Activated naive CD8-positive, alpha-beta T cell (primary cell): ENCODE results near the gene TRIM27.
A peak's percentile ranks its signal among the peaks of the same experiment; 100 is the strongest.
"Not testable (repeated sequence)": the region's sequence is repeated elsewhere in the genome, so short reads cannot be mapped to it uniquely, and the experiment has no call there.

ENCODE experiments used
- H3K27ac Mint-ChIP-seq: one replicate; pipeline ENCODE4 v1.8.0; 2021; ENCODE audit warnings: mixed read lengths
- H3K27me3 Mint-ChIP-seq: one replicate; pipeline ENCODE4 v1.8.0; 2021; ENCODE audit warnings: mixed read lengths
- H3K36me3 Mint-ChIP-seq: one replicate; pipeline ENCODE4 v1.8.0; 2021; ENCODE audit warnings: mixed read lengths
- H3K4me1 Mint-ChIP-seq: one replicate; pipeline ENCODE4 v1.8.0; 2021; ENCODE audit warnings: low read depth, mixed read lengths
- H3K4me3 Mint-ChIP-seq: one replicate; pipeline ENCODE4 v1.8.0; 2021; ENCODE audit warnings: mild to moderate bottlenecking, mixed read lengths
- H3K9me3 Mint-ChIP-seq: one replicate; pipeline ENCODE4 v1.8.0; 2021; ENCODE audit warnings: low read depth, mixed read lengths

The TRIM27 gene

GRCh38 chr6:28947831-28948270 lies 24.1 kb upstream of the TRIM27 start:
- H3K9me3 Mint-ChIP-seq = peaks cover 4% of the 10 kb centered on the region
- H3K4me1 Mint-ChIP-seq = peaks cover 21% of the 10 kb centered on the region
- H3K27me3 Mint-ChIP-seq = no peaks in the 10 kb centered on the region
- no peaks in the 10 kb centered on the region for H3K36me3 Mint-ChIP-seq
- H3K27ac Mint-ChIP-seq = no peak overlapping the region
- no peak overlapping the region for H3K4me3 Mint-ChIP-seq

- Mint-ChIP-seq H3K27me3 (no peaks in the 10 kb centered on the region), H3K4me1 (peaks cover 24% of the 10 kb centered on the region), H3K36me3 (no peaks in the 10 kb centered on the region), H3K27ac (no peak overlapping the region), H3K4me3 (no peak overlapping the region), H3K9me3 (peaks cover 4% of the 10 kb centered on the region)
Observed at GRCh38 chr6:28947067-28947765, 23.4 kb upstream of the TRIM27 start.

GRCh38 chr6:28945349-28945748 lies 21.6 kb upstream of the TRIM27 start:
- Mint-ChIP-seq H3K36me3 (no peaks in the 10 kb centered on the region), H3K9me3 (peaks cover 4% of the 10 kb centered on the region), H3K4me3 (no peak overlapping the region), H3K27me3 (no peaks in the 10 kb centered on the region), H3K27ac (no peak overlapping the region), H3K4me1 (peaks cover 36% of the 10 kb centered on the region)

- Mint-ChIP-seq H3K27me3 (no peaks in the 10 kb centered on the region), H3K9me3 (peaks cover 4% of the 10 kb centered on the region), H3K27ac (peak overlapping the region; percentile 95), H3K4me3 (peak overlapping the region; percentile 83), H3K4me1 (peaks cover 42% of the 10 kb centered on the region), H3K36me3 (no peaks in the 10 kb centered on the region)
Observed at GRCh38 chr6:28944412-28944865, 20.7 kb upstream of the TRIM27 start.

- Mint-ChIP-seq H3K4me1 (peaks cover 42% of the 10 kb centered on the region), H3K27me3 (no peaks in the 10 kb centered on the region), H3K27ac (peak overlapping the region; percentile 95)
Observed at GRCh38 chr6:28943557-28944411, 20.0 kb upstream of the TRIM27 start.

GRCh38 chr6:28943223-28943556 lies 19.4 kb upstream of the TRIM27 start:
- Mint-ChIP-seq H3K4me1 (peaks cover 44% of the 10 kb centered on the region), H3K27ac (peak overlapping the region; percentile 95), H3K27me3 (no peaks in the 10 kb centered on the region), H3K4me3 (peak overlapping the region; percentile 83), H3K9me3 (peaks cover 4% of the 10 kb centered on the region), H3K36me3 (no peaks in the 10 kb centered on the region)

More at GRCh38 chr6:28943557-28944411, 20.0 kb upstream of the TRIM27 start:
- Mint-ChIP-seq H3K4me3 (peak overlapping the region; percentile 83), H3K9me3 (peaks cover 4% of the 10 kb centered on the region), H3K36me3 (no peaks in the 10 kb centered on the region)

GRCh38 chr6:28941684-28942448 lies 18.1 kb upstream of the TRIM27 start:
- Mint-ChIP-seq H3K36me3 (no peaks in the 10 kb centered on the region), H3K27me3 (no peaks in the 10 kb centered on the region), H3K4me3 (peak overlapping the region; percentile 89), H3K27ac (peak overlapping the region; percentile 97), H3K4me1 (peaks cover 48% of the 10 kb centered on the region), H3K9me3 (peaks cover 4% of the 10 kb centered on the region)

GRCh38 chr6:28940858-28941683 lies 17.3 kb upstream of the TRIM27 start:
- H3K4me1 Mint-ChIP-seq = peaks cover 49% of the 10 kb centered on the region
- peaks cover 4% of the 10 kb centered on the region for H3K9me3 Mint-ChIP-seq
- peak overlapping the region; percentile 97 for H3K27ac Mint-ChIP-seq
- H3K27me3 Mint-ChIP-seq = no peaks in the 10 kb centered on the region
- no peaks in the 10 kb centered on the region for H3K36me3 Mint-ChIP-seq
- peak overlapping the region; percentile 89 for H3K4me3 Mint-ChIP-seq

GRCh38 chr6:28940294-28940857 lies 16.6 kb upstream of the TRIM27 start:
- Mint-ChIP-seq H3K4me1 (peaks cover 51% of the 10 kb centered on the region), H3K9me3 (peaks cover 4% of the 10 kb centered on the region), H3K36me3 (no peaks in the 10 kb centered on the region), H3K4me3 (peak overlapping the region; percentile 89), H3K27me3 (no peaks in the 10 kb centered on the region), H3K27ac (peak overlapping the region; percentile 97)

GRCh38 chr6:28933069-28933468 lies 9.3 kb upstream of the TRIM27 start:
- no peak overlapping the region for H3K27ac Mint-ChIP-seq
- H3K27me3 Mint-ChIP-seq = no peaks in the 10 kb centered on the region
- H3K9me3 Mint-ChIP-seq = no peaks in the 10 kb centered on the region
- H3K36me3 Mint-ChIP-seq = peaks cover 3% of the 10 kb centered on the region
- H3K4me3 Mint-ChIP-seq = no peak overlapping the region
- peaks cover 11% of the 10 kb centered on the region for H3K4me1 Mint-ChIP-seq

GRCh38 chr6:28929887-28930620 lies 6.3 kb upstream of the TRIM27 start:
- Mint-ChIP-seq H3K27me3 (no peaks in the 10 kb centered on the region), H3K36me3 (peaks cover 3% of the 10 kb centered on the region), H3K4me3 (no peak overlapping the region), H3K4me1 (peaks cover 2% of the 10 kb centered on the region), H3K27ac (no peak overlapping the region), H3K9me3 (no peaks in the 10 kb centered on the region)

GRCh38 chr6:28929339-28929738 lies 5.6 kb upstream of the TRIM27 start:
- H3K4me1 Mint-ChIP-seq, H3K27me3 Mint-ChIP-seq, H3K36me3 Mint-ChIP-seq, H3K4me3 Mint-ChIP-seq, H3K9me3 Mint-ChIP-seq, H3K27ac Mint-ChIP-seq: not testable (repeated sequence)

GRCh38 chr6:28927846-28928245 lies 4.1 kb upstream of the TRIM27 start:
- Mint-ChIP-seq H3K27me3 (no peaks in the 10 kb centered on the region), H3K4me3 (no peak overlapping the region), H3K27ac (no peak overlapping the region), H3K9me3 (no peaks in the 10 kb centered on the region), H3K4me1 (peaks cover 4% of the 10 kb centered on the region), H3K36me3 (peaks cover under 1% of the 10 kb centered on the region)
